GM21723 (cell line): ENCODE data around the gene IRF6.
"Not testable (repeated sequence)": the region's sequence is repeated elsewhere in the genome, so short reads cannot be mapped to it uniquely, and the experiment has no call there.

Source experiments
- ATAC-seq: cut with Tn5 transposase; IDR thresholded peaks from one replicate; pipeline ENCODE4 v1.9.1; 2021; ENCODE audit warnings: mild to moderate bottlenecking, moderate library complexity; ENCODE audit not compliant: unreplicated experiment

Gene IRF6

DNA sequence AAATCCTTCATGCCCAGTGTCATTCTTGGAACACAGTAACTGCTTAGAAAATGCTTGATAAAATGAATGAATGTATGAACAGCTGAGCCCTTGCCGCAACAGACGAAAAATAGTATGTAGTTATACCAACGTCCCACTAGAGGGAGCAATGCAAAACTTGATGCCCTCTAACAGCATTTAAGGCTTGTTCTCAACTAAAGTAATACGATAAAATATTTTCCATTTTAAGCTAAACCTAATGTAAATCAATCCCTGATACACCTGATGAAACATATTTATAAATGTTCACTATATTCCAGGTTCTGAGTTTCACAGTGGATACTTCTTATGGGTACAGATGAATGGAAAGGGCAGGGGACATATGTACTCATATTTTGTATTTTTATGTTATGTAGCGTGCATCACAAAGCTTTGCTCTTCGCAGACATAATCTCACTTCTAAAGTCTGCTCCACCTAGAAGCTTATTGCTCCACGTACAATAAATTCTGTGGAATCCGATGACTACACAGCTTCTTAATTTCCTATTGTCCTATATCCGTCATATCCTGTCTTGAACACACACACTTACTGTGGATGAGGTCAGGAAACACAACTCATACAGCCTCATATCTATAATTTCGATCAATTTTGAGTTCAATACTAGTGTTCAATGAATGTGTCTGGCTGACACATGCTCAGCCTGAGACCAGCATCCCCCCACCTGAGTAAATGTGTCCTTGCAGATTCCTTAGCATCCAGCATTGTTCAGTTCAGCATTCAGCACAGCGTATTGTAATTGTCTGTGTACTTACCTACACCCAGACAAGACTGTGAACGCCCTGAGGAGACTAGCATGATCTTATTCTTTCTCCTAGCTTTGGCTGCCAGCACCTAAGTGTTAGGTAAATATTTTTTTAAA, 17.4 kb upstream of the IRF6 start:
- ATAC-seq: peak; percentile 41

- no peak for ATAC-seq
Observed at GRCh38 chr1:209822706-209823105, 16.8 kb upstream of the IRF6 start.

DNA sequence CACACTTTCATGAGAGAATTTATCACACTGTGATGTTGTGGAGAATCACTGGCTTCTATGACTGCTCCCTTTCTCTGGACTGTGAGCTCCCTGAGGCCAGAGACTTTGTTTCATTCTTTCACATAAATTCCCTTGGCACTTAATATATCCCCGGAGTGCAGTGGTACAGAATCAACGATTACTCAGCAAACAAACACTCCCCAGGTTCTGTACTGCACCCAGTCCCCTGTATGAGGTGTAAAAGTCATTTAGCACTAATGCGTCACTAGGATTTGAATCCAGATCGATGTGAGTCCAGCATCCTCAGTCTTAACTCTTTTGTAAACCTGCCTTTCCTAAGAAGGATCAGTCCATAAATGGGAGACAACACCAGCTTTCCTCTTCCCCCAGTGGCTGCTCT, 15.0 kb upstream of the IRF6 start:
- no peak for ATAC-seq

GRCh38 chr1:209819058-209819457, 13.1 kb upstream of the IRF6 start:
- ATAC-seq: no peak

DNA sequence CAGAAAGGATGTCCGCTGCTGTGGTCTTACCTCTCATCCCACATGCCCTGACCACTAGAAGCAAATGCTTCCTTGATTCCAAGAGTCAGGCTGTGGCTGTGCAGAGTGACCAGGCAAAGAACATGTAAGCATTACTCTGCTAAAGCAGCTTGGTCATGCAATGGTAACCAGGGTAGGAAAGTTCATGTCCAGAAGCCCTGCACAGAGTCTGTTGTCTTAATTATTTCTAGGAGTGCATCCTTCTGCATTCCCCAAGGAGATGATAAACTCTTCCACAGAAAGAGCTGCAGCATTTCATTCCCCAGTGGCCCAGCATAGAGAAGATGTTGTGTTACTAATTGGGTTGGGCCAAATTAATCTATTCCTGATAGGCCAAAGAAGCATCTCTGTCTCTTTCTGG, 11.7 kb upstream of the IRF6 start:
- no peak for ATAC-seq

DNA sequence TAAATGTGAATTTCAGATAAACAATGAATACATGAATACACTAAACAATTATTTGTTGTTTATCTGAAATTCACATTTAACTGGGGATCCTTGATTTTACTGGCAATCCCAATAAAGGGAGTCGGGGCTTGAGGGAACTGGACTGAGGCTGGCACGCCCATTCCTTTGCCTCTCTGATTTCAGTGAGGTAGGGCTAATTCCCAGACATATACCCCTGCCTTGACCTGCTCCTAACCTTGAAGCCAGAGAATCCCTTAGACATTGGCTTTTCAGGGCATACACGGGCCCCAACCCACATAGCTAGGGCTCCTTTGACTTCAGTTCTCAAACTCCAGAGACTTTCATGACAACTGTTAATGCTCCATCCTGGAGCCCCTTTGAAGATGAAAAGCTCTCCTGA, 11.0 kb upstream of the IRF6 start:
- no peak for ATAC-seq

GRCh38 chr1:209815931-209816341, 10.0 kb upstream of the IRF6 start:
- no peak for ATAC-seq

DNA sequence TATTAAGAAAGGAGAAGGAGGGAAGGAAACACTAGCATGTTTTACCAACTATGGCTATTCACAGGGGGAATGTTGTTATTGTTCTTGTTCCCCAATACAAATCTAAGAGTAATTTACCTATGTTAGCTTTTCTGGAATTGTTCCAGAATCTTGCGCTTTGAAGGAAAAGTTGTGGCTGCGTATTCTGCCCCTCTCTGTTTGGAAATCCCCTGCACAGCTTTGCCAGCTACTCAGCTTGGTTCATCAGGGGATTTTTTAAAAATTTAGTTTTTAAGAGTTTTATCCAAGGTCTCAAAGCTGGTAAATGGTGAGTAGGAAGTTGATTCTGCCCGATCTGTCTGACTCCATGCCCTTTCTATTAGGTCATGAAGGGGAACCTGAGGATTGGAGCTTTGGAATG, 9.5 kb upstream of the IRF6 start:
- ATAC-seq: no peak

DNA sequence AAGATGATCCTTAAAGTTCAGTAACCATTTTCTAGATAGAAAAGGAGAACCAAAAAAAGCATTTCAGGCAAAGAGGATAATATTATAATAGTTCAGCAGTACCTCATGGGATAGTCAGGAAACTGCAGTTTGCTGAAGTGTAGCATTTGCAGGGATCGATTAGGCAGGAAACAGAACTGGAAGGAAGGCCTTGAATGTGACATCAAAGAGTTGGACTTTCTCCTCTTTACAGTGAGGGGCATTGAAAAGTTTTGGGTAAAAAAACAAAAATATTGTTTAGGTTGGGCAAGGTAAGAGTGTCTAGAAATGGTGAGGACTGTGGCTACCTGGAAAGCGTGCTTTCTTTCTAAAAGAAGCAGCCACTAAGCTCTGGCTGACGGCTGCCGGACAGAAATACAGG, 8.0 kb upstream of the IRF6 start:
- no peak for ATAC-seq

GRCh38 chr1:209810783-209811182, 4.8 kb upstream of the IRF6 start:
- no peak for ATAC-seq

- no peak for ATAC-seq
Observed at GRCh38 chr1:209809611-209810010, 3.7 kb upstream of the IRF6 start.

GRCh38 chr1:209808059-209808581, 2.2 kb upstream of the IRF6 start:
- ATAC-seq: no peak

DNA sequence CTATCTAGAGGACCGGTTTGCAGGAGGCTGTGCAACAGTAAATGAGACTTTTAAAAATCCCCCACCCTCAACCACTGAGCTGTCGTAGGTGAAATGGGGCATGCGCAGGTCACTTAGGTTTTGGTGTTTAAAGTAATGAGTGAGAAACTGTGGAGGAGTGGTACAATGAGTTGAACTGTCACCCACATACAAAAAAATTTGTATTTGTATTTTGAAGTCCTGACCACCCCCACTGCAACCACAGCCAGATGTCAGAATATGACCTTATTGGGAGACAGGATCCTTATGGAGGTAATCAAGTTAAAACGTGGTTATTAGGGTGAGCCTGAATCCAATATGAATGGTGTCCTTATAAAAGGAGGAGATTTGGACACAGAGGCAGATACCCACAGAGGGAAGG, 1.6 kb upstream of the IRF6 start:
- no peak for ATAC-seq

DNA sequence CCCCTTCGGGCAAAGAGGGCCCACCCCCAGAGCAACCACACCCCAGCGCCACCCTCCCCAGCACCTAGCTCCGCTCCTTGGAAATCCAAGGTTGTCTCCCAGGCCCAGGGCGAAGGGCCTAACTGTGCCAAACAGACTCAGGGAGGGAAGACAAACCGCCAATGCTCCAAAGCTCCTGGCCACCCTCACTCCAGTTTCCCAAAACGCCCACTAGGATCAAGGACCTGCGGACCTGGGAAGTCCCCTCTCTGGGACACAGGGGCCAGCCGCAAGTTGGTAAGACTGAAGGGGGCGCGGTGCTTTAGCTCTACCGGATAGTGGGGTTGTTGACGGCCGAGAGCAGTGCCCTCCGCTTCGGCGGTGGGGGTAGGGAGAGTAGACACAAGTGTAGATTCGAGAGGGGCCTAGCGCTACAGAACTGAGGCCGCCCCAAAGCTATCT, 581 bp downstream of the IRF6 start:
- no peak for ATAC-seq

DNA sequence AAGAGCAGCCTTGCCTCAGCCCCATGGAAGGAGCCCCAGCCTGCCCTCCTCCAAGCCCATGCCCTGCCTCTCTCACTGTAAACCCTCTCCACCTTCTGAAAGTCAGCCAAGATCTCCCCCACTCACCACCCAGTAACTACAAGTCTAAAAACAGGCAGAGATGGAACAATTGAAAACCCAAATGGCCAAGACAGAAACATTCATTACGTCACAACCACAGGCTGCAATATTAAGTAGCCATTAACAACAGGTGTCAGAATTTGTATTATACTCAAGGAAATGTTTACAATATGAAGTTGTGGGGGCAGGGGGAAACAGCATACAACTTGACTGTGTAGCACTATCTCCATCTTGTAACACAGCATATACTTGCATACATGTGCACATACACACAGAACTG, 2.4 kb downstream of the IRF6 start:
- ATAC-seq: no peak

DNA sequence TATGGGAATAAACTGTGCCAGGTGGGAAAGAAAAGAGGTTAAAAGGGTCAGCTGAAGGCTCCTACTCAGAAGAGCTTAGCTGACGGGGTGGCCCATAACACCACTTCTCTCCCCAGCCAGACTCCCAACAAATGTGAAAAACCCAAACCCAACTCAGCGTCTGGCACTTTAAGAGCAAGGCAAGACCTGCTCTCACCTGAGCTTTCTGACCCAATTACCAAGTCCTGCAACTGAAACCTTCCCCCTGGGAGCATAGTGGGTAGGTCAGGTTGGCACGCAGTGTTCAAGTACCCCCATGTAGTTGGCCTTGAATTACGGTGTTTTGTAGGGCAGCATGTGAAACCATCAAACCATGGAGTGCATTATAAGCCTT, 3.2 kb downstream of the IRF6 start:
- ATAC-seq: no peak

DNA sequence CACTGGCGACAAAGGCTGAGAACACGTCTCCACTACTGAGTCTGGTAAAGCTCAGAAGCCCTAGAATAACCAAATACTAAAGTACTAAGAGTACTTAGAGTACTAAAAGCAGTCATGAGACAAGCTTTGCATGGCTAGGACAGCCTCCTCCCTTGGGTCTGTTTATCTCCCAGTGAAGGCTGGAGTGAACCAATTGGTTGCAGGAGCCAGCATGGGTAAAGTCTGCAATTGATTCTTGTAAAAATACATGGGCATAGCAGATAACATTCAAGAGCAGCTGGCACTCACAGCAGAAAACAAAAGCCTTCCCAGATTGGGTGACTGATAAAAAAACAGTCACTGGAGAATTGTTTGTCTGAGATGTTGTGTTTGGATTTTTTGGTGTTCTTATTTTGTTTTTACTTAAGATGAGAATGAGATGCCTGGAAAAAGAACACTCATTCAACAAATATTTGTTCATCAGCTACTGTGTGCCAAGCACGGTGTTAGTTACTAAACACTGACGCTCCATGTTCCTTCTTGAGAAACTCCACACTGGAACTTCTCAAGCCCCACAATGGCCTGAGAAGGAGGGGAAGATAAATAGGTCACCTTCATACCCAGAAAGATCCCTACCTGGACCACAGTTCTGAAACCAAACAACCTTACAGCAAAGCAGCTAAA, 3.7 kb downstream of the IRF6 start:
- ATAC-seq: no peak

GRCh38 chr1:209800984-209801834, 4.7 kb downstream of the IRF6 start:
- no peak for ATAC-seq

DNA sequence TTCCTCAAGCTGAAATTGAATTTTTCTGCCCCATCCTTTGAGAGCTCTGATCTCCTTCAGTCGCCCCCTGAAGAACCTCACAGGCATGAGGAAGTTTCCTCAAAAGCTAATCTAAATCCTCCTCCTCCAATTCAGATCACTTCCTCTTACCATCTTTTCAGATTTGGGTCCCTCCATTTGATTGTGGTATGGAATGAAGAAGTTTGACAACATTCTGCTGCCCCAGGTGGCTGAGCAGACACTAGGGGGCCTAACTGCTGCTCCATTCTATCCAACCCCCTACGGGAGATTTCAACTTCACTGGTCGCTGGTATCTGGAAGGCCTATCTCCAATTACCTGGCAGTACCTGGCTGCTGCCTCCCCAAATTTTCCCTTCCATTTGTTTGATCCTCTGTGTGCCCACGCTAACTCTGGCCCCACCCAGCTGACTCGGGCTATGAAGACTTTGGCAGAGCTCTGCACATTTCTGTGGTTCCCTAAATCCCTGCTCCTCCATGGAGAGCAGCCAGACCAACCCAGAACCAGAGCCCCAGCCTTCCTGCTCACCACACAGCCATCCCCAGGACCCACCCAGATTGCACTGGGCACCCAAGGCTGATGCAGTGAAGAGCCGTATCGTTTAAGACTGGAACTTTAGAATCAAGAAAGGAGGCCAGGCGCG, 7.8 kb downstream of the IRF6 start:
- no peak for ATAC-seq

DNA sequence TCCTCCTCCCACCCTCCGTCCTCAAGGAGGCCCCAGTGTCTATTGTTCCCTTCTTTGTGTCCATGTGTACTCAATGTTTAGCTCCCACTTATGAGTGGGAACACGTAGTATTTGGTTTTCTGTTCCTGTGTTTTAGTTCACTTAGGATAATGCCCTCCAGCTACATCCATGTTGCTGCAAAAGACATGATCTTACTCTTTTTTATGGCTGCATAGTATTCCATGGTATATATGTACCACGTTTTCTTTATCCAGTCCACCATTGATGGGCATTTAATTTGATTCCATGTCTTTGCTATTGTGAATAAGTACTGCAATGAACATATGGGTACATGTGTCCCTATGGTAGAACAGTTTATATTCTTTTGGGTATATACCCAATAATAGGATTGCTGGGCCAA, 12.2 kb downstream of the IRF6 start:
- not testable (repeated sequence) for ATAC-seq

DNA sequence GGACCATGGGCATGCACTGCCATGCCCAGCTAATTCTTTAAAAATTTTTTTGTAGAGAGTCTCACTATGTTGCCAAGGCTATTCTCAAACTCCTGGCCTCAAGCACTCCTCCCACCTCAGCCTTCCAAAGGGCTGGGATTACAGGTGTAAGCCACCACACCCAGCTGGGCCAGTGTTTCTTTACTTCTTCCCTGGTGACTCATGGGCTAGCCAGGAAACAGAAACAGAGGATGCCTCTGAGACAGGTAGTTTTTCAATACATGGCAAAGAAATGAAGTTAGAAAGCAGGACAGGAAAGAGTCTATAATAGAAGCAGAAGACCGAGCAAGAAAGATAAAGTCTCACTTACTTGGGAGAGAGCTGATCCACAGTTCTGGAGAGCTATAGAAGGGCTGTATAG, 14.0 kb downstream of the IRF6 start:
- ATAC-seq: no peak
